ENCODE data around the gene STX2.
"Not testable (repeated sequence)": the region's sequence is repeated elsewhere in the genome, so short reads cannot be mapped to it uniquely, and the experiment has no call there.

The STX2 gene

GRCh38 chr12:130795906-130796305, 43.1 kb downstream of the STX2 start:
- no peak for DNase-seq

GRCh38 chr12:130793554-130793849, 45.5 kb downstream of the STX2 start:
- no peak for DNase-seq

GRCh38 chr12:130792821-130793553, 46.1 kb downstream of the STX2 start:
- DNase-seq = no peak

DNA sequence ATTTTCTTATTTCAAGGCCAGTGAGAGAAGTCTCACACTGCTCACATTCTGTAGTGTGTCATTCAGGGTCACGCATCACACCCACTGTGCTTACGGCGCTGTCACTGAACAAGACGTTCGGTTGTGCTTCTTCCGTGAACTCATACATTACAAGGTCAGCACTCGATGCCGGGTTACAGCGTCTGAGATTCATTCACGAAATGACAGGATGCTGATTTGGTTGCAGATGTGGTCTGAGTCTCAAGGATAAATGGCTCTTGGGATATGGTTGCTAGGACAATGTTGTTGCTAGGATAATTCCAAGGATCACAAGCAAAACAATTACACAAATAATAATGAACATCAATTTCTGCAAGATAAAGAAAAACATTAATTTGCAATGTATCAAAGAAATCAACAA, 47.4 kb downstream of the STX2 start:
- no peak for DNase-seq

DNA sequence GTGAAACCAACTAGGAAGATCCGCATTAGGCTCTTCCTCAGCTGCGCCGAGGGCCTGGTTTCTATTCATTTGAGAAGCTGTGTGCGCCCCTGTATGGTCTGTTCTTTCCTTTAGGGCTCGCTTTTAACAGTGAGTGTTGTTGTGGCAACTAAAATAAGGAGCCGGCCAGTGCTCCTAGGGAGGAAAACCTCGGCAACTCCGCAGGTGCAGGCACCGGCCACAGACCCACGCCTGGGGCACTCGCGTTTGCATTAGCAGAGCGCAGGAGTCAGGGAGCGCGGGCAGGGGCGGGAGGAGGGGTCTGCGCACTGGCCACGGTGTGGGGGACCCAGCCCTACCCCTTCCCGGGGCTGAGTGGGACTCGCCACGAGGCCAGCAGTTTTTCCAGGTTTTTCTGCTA, 50.5 kb downstream of the STX2 start:
- no peak for DNase-seq

DNA sequence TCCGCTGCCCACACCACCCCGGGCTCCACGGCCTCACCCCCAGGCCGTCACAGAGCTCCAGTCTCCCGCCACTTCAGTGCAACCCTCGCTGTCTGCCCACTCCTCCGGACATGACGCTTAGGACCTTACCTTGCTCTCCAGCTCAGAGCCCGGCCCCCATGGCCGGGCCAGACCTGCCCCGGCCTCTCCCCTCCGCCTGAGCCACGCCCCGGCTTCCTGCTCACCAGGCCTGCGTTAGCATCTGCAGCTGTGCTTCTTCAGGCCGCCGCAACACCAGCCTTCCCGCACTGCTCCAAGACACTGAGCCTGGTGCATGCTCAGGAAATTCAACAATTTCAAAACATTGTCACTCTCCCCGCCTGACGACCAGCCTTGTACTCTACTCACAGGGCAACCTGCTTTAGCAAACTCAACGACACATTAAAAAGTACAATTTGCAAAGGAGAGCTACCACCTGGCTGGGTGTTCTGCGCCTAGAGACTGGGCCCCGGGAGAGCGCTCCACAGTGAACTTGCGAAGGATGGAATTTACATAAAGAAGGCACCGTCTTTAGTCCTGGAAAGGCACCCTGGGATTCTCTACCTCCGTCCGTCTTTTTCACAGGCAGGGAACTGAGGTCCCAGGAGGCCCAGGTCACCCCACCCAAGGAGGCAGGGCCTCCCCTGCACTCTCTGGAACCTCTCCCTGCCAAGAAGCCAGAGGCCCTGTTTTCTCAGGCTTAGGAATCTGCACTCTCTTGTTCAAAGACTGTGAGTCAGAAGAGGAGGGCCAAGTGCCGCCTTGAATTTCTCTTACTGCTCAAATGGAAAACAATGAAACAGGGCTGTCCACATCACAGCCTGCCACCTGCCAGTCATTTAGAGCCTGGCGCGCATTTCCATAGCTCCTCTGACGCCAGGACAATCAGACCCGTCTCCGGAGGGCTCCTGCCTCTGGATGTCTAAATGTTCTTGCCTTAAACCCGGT, 51.3 kb downstream of the STX2 start:
- no peak for DNase-seq

GRCh38 chr12:130787041-130787440, 52.0 kb downstream of the STX2 start:
- no peak for DNase-seq

DNA sequence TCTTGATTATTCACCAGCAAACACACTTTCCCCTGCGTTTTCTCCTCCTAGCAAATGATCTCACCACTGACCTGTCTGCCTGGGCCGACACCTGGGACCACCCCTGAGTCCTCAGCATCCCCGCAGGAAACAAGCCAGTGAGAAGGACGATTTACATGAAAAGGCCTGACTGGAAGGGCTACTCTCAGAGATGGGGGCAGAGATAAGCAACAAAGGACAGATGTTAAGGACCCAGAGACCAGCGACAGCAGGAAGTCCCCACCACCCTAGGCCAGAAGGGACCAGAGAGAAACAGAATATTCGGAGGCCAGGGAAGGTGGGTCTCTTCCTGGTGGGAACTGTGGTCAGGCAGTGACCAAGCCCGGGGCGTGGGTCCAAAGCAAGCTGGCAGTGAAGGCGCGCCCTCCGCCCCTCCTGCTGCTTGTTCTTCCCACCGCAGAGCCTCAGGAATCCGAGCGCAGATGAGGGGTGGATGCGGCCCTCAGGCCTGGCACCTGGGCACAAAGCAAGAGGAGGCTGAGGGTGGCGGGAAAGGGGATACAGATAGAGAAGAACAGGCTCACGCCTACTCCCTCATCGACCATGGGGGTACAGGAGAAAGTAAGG, 55.8 kb downstream of the STX2 start:
- no peak for DNase-seq

- DNase-seq = not testable (repeated sequence)
These were observed 56.8 kb downstream of the STX2 start for GRCh38 chr12:130782245-130782644.

DNA sequence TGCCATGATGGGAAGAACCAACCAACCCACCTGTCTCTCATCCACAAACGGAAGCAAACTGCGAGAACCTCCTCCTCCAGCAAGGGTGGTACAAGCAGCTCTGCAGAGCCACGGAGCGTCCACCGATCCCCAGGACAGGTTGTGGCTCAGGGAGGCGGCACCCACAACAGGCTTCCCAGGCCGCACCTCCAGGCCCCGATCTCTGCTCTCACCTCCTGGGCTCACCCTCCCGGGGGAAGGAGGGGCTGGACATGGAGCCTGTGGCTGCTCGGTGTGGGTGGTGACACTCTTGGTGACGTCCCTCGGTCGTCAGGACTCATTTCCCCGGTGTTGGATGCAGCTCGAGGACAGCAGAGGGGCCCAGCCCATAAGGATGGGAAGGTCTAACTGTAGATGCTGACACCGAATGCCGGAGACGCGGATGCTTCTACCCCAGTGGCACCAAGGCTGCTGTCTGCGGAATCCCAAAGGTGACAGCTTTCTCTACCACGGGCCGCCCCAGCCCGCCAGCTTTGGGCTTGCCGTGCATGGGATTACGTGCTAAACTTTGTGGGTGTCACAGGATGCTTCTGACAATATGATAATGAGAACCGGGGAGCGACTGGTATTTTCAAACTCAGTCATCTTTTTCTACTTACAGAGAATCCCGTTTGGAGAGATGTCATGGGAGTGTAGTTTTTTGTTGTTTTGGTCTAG, 58.0 kb downstream of the STX2 start:
- no peak for DNase-seq

DNA sequence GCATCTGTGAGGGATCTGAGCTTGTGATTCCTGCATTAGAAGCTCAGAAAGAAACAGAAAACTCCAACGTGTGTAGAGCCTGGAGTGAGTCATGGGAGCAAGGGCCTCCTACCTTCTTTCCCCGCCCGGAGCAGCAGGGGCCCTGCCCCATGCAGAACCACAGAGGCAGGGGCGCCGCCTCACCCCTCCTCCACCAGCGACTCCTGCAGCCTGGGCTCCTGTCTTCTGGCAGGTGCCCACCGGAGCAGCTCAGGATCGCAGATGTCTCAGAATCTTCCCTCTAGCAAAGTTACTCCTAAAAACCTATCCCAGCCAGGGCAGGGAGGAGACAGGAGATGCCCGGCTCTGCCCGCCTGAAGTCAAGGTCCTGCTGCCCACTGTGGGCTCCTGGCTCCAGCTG, 58.7 kb downstream of the STX2 start:
- no peak for DNase-seq

DNA sequence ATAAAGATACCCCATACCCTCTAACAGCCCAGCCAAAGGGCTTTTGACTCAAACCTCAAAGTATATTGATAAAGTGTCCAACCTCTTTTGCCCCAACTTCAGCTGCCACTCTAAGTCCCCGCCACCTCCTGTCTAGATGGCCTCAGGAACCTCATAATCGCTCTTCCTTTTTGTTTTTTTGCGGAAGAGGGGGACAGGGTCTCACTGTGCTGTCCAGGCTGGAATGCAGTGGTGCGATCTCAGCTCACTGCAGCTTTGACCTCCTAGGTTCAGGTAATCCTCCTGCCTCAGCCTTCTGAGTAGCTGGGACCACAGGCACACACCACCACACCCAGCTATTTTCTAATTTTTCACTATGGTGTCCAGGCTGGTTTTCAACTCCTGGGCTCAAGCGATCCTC, 60.3 kb downstream of the STX2 start:
- no peak for DNase-seq

- no peak for DNase-seq
These were observed 62.2 kb downstream of the STX2 start for GRCh38 chr12:130776857-130777339.

DNA sequence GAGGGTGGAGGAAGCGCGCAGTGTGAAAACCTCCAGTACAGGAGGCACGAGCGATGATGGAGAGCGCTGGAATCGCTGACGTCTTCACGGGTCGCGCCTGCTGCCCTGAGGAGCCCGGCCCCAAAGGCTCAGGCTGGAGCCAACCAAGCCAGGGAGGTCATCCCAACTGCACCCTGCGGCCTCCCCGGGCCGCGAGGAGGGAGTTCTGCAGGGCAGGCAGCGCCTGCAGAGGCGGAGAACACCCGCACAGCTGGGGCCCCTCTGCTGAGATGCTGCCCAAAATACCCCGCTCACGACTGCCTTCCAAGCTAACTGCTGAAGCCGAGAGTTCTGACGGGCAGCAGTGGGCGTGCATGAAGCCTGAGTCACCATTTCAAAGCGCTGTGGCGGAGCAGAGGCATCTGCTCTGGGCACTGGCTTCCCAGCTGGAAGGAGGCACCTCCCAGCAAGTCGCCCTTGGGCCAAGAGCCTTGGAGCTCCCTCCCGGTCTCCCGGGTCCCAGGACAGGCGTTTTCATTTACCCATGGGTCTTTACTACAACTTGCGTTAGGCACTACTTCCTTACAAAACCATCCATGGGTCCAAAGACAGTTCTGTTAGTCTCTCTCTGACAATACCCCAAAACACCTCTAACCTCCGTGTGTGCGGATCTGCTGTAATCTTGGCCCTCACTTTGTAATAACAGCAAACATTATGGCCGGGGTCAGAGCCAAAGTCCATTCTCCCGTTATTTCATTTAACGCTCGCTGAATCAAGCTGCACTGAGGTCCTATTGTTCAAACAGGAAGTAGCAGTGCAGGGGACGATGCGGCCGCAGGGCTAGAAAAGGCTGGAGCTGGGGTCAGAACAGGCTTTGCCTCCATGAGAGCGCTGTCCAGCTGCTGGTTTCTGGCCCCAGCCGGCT, 62.8 kb downstream of the STX2 start:
- no peak for DNase-seq

GRCh38 chr12:130770413-130771028, 68.5 kb downstream of the STX2 start:
- no peak for DNase-seq

GRCh38 chr12:130768120-130768519, 70.9 kb downstream of the STX2 start:
- DNase-seq = no peak

DNA sequence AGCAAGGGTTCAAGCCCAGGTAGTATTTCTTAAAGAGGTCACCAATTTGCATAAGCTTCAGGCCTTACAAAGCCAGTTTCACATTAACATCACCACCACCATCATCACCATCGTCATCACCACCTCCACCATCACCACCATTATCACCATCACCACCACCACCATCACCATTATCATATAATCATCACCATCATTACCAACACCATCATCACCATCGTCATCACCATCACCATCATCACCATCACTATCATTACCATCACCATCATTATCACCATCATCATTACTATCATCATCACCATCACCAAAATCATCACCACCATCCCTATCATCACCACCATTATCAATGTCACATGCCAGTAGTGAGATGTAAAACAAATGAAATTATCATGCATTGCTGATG, 72.6 kb downstream of the STX2 start:
- DNase-seq = no peak

DNA sequence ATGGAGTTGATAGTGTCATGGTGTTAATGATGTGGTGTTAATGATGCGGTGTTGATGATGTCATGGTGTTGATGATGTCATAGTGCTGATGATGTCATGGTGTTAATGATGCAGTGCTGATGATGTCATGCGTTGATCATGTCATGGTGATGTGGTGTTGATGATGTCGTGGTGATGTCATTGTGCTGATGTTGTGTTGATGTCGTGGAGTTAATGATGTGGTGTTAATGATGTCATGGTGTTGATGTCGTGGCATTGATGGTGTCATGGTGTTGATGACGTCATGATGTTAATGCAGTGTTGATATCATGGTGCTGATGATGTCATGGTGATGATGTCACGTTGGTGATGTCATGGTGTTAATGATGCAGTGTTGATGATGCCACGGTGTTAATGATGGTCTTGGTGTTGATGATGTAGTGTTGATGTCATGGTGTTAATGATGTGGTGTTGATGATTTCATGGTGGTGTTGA, 73.8 kb downstream of the STX2 start:
- no peak for DNase-seq

DNA sequence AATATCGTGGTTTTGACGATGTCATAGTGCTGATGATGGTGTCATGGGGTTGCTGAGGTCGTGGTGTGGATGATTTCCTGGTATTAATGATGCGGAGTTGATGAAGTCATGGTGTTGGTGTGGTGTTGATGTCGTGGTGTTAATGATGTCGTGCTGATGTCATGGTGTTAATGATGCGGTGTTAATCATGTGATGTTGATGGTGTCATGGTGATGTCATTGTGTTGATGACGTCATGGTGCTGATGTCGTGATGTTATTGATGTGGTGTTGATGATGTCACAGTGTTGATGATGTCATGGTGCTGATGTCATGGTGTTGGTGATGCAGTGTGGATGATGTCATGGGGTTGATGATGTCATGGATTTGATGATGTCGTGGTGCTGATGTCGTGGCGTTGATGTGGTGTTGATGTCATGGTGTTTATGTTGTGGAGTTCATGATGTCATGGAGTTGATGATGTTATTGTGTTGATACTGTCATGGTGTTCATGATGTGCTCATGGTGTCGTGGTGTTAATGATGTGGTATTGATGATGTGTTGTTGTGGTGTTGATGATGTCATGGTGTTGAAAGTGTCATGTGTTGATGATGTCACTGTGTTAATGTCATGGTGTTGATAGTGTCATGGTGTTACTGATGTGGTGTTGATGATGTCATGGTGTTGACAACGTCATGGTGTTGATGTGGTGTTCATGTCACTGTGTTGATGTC, 74.4 kb downstream of the STX2 start:
- DNase-seq = no peak

- no peak for DNase-seq
These were observed 75.0 kb downstream of the STX2 start for GRCh38 chr12:130764073-130764472.

DNA sequence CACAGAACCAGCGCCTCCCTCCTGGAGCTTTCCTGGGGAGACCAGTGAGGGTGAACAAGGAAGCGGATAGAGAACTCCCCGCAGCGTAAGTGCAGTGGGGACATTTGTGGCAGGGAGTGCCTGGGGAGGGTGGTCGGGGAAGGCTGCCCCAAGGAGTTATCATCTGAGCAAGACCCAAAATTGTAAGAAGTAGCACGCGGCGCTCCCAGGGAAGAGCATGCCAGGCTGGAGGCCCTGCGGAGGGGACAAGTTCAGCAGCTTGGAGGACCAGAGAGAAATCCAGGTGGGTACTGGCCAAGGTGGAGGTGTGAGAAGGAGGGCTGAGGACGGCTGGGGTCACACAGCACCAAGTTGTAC, 76.8 kb downstream of the STX2 start:
- DNase-seq = no peak
